GM12874 (cell line): ENCODE data around the gene CALHM6.

Source experiments
- TF ChIP-seq, protein P1 (sequence below): IDR thresholded peaks from 2 replicates; pipeline ENCODE4 v1.5.1; 2011; ENCODE audit warnings: low read depth, mild to moderate bottlenecking, control low read depth, low read length, moderate library complexity; ENCODE audit not compliant: insufficient read depth

CALHM6 gene

DNA sequence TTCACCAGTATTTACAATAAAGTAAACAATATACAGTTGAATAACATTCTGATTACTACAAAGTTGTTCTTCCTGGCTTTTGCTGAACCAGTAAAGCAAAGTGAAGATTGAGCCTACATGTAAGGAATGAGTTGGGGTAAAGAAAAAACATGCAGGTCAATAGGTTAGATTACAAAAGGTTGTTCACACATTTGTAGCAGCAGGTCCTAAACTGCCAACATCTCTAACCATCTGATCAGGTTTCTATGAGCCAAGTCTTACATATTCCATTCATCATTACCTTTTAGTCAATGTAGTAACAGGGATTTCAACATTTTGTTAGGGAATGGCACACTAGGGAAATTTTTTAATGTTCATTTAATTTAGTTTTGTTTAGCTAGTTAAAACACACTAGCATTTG, 9.3 kb upstream of the CALHM6 start:
- TF ChIP-seq, protein P1, sequence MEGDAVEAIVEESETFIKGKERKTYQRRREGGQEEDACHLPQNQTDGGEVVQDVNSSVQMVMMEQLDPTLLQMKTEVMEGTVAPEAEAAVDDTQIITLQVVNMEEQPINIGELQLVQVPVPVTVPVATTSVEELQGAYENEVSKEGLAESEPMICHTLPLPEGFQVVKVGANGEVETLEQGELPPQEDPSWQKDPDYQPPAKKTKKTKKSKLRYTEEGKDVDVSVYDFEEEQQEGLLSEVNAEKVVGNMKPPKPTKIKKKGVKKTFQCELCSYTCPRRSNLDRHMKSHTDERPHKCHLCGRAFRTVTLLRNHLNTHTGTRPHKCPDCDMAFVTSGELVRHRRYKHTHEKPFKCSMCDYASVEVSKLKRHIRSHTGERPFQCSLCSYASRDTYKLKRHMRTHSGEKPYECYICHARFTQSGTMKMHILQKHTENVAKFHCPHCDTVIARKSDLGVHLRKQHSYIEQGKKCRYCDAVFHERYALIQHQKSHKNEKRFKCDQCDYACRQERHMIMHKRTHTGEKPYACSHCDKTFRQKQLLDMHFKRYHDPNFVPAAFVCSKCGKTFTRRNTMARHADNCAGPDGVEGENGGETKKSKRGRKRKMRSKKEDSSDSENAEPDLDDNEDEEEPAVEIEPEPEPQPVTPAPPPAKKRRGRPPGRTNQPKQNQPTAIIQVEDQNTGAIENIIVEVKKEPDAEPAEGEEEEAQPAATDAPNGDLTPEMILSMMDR: no peak

DNA sequence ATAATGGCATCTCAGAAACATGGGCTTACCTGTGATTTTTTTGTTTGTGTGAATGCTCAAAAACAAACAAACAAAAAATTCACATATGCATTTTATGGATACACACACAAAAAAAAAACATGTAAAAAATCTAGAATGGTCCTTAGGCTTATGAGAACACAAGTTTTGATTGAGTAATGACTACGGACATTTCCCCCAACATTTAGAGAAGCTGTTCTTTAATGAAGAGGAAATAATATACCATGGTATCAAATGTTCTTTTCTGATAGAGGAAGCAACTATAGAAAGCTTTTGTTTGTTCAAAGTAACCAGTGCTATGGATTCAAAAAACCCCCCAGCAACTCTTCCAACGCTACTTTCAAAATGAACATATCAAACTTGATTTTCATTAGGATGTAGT, 8.6 kb upstream of the CALHM6 start:
- TF ChIP-seq, protein P1: no peak

DNA sequence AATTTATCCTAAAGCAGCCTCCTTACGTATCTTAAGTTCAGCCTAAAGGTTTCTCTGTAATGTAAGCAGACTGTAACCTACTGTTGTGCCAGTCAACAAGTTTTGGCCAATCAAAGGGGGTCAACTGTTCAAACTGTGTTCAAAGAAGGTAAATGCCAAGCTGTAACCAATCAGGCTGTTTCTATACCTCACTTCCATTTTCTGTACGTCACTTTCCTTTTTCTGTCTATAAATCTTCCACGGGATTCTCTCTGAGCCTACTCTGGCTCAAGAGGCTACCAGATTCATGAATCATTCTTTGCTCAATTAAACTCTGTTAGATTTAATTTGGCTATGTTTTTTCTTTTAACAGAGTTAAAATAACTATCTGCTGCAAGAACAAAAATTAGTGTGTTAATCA, 5.1 kb upstream of the CALHM6 start:
- TF ChIP-seq, protein P1: no peak

- TF ChIP-seq, protein P1: no peak
These were observed 4.2 kb upstream of the CALHM6 start for GRCh38 chr6:116456927-116457326.

GRCh38 chr6:116458264-116458663, 2.9 kb upstream of the CALHM6 start:
- TF ChIP-seq, protein P1: no peak

DNA sequence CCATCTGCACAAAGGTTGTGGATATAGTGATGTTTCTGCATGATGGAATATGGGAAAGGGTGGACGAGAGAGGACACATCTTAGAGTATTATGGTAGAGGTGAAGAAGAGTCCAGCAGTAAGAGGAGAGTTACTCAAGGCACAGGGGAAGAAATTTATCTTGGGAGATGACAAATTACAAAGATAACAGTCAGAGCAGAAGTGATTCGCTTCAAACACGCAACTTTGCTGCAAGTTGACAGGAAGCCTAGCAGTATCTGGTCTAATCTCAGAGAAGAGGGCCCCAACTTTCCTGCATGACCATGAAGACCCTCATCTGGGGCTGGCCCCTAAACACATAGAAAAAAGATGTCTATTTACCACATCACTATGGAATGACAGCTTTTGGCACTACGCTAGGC, 1.2 kb upstream of the CALHM6 start:
- TF ChIP-seq, protein P1: no peak

GRCh38 chr6:116461932-116462885, 1.0 kb downstream of the CALHM6 start:
- TF ChIP-seq, protein P1: no peak
